ENCODE data around the gene BCL11A. TPM values are rescaled to one million over a fixed set of nuclear protein-coding genes. Genes with fewer than 3 reads are reported as not detected.
A peak's percentile ranks its signal among the peaks of the same experiment; 100 is the strongest.

The BCL11A gene
- total RNA-seq, 2 experiments from 2014 or later = 2.3 to 3.3 TPM

DNA sequence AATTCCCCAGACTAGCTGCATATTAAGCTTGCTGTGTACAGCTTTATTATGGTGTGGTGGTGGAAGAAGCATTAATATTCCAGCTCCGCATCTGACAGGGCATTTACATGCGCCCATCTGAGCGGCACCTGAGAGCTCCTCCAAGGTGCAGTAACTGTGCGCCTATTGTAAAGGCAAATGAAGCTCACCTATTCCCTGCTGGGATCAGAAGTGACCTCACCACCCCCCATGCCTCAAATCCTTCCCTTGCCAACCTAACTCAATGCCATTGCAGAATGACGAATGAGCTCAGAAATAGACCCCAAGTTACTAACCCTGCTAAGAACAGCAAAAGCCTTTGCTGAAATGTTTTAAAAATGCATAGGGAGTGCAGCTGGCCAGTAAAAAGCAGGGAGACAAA lies 14.3 kb downstream of the BCL11A start:
- H3K36me3 ChIP-seq (ENCODE audit: insufficient read depth, low read length) = no peaks in the 10 kb centered on the region
- peaks cover 2 to 43% of the 10 kb centered on the region in 2 experiments for H3K27me3 ChIP-seq (ENCODE audit: control insufficient read depth in 1 of 2, insufficient read depth in 2 of 2, low read length in 2 of 2)
- Mint-ChIP-seq H3K9me3 (no peaks in the 10 kb centered on the region), H3K27ac (no peak overlapping the region), H3K27me3 (peaks cover 48% of the 10 kb centered on the region), H3K4me3 (no peak overlapping the region), H3K4me1 (ENCODE audit: low read depth) (peaks cover 12% of the 10 kb centered on the region), H3K36me3 (ENCODE audit: low read depth) (no peaks in the 10 kb centered on the region)
- no peak overlapping the region for H3K4me3 ChIP-seq (ENCODE audit: low read length)
- H3K27ac ChIP-seq (ENCODE audit: low read depth in 1 of 2, low read length in 2 of 2) = no peak overlapping the region
- DNase-seq = no peak
- ChIA-PET CTCF (no interaction called here), POLR2A (interaction anchor here (1.4 kb wide), 1 partner anchor 11 kb away, joined by 5 read pairs; no protein-coding TSS in a partner anchor)
- TF ChIP-seq, protein P1, sequence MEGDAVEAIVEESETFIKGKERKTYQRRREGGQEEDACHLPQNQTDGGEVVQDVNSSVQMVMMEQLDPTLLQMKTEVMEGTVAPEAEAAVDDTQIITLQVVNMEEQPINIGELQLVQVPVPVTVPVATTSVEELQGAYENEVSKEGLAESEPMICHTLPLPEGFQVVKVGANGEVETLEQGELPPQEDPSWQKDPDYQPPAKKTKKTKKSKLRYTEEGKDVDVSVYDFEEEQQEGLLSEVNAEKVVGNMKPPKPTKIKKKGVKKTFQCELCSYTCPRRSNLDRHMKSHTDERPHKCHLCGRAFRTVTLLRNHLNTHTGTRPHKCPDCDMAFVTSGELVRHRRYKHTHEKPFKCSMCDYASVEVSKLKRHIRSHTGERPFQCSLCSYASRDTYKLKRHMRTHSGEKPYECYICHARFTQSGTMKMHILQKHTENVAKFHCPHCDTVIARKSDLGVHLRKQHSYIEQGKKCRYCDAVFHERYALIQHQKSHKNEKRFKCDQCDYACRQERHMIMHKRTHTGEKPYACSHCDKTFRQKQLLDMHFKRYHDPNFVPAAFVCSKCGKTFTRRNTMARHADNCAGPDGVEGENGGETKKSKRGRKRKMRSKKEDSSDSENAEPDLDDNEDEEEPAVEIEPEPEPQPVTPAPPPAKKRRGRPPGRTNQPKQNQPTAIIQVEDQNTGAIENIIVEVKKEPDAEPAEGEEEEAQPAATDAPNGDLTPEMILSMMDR (IDR thresholded peaks at IDR 0.05) = no peak
- H3K4me1 ChIP-seq (ENCODE audit: insufficient read depth, low read length) = no peaks in the 10 kb centered on the region
- intact Hi-C loops (cut with DNase I, micrococcal nuclease) = no loop called here
- no peak for ATAC-seq (ENCODE audit: poor library complexity)
- H3K9me3 ChIP-seq (ENCODE audit: control insufficient read depth in 1 of 2, insufficient read depth in 1 of 2, low read length in 2 of 2) = no peaks in the 10 kb centered on the region

DNA sequence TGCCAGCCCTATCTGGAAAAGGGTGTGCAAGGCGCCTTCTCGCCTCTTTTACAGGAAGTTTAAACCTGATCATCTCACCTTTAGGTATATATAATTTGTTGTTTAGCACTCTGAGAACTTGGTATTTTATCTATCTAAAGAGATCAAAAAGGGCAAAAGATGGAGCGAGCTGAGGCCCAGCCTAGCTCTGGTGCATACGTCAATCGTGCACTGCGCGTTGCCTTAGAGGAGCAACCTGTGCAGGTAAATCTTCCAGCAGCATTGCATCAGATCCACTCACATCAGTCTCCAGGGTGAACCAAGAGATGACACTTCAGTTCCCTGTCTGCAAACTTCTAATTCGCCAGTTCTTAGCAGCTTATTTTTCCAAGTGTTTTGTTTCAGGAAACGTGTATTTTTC lies 15.4 kb downstream of the BCL11A start:
- H3K4me3 Mint-ChIP-seq = no peak overlapping the region
- Histone ChIP-seq H3K4me1 (ENCODE audit: insufficient read depth, low read length) (no peaks in the 10 kb centered on the region), H3K9me3 (ENCODE audit: control insufficient read depth in 1 of 2, insufficient read depth in 1 of 2, low read length in 2 of 2) (no peaks in the 10 kb centered on the region), H3K27me3 (ENCODE audit: control insufficient read depth in 1 of 2, insufficient read depth in 2 of 2, low read length in 2 of 2) (peaks cover 2 to 39% of the 10 kb centered on the region in 2 experiments), H3K36me3 (ENCODE audit: insufficient read depth, low read length) (no peaks in the 10 kb centered on the region), H3K27ac (ENCODE audit: low read depth in 1 of 2, low read length in 2 of 2) (no peak overlapping the region), H3K4me3 (ENCODE audit: low read length) (no peak overlapping the region)
- H3K36me3 Mint-ChIP-seq (ENCODE audit: low read depth) = no peaks in the 10 kb centered on the region
- no peak overlapping the region for H3K27ac Mint-ChIP-seq
- TF ChIP-seq, protein P1 (IDR thresholded peaks at IDR 0.05) = no peak
- H3K9me3 Mint-ChIP-seq = no peaks in the 10 kb centered on the region
- ChIA-PET CTCF (no interaction called here), POLR2A (no interaction called here)
- intact Hi-C loops (cut with DNase I, micrococcal nuclease) = no loop called here
- H3K4me1 Mint-ChIP-seq (ENCODE audit: low read depth) = peaks cover 9% of the 10 kb centered on the region
- peaks cover 52% of the 10 kb centered on the region for H3K27me3 Mint-ChIP-seq
- no peak for ATAC-seq (ENCODE audit: poor library complexity)
- no peak for DNase-seq

DNA sequence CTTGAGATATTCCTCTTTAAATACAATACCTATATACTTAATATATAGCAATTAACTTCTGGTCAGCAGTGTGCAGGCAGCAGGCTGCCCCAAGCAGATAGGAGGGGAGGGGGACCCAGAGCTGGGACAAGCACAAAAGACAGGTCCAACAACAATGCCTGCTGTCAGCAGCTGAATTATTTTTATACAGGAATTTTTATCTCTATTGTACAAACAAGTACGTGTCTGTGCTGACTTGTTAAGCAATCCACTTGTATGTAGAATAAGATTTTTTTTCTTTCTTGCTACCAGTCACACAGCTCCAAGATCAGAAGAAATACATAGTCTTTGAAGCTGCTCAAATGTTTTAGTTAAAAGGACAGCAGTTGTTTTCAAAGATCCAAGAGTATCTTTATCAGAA lies 16.7 kb downstream of the BCL11A start:
- Mint-ChIP-seq H3K36me3 (ENCODE audit: low read depth) (no peaks in the 10 kb centered on the region), H3K4me3 (no peak overlapping the region), H3K4me1 (ENCODE audit: low read depth) (peaks cover 10% of the 10 kb centered on the region), H3K27ac (no peak overlapping the region), H3K9me3 (no peaks in the 10 kb centered on the region), H3K27me3 (peaks cover 58% of the 10 kb centered on the region)
- no peaks in the 10 kb centered on the region for H3K4me1 ChIP-seq (ENCODE audit: insufficient read depth, low read length)
- no peak for DNase-seq
- no peaks in the 10 kb centered on the region for H3K36me3 ChIP-seq (ENCODE audit: insufficient read depth, low read length)
- TF ChIP-seq, protein P1 (IDR thresholded peaks at IDR 0.05) = no peak
- ChIA-PET CTCF (no interaction called here), POLR2A (interaction anchor here (0.6 to 1.5 kb wide), 3 partner anchors 8 to 34 kb away, joined by 3 to 4 read pairs (median 3); no protein-coding TSS in a partner anchor)
- peak; percentile 44 for ATAC-seq (ENCODE audit: poor library complexity)
- H3K27ac ChIP-seq (ENCODE audit: low read depth in 1 of 2, low read length in 2 of 2) = no peak overlapping the region
- H3K4me3 ChIP-seq (ENCODE audit: low read length) = no peak overlapping the region
- no peaks in the 10 kb centered on the region for H3K9me3 ChIP-seq (ENCODE audit: control insufficient read depth in 1 of 2, insufficient read depth in 1 of 2, low read length in 2 of 2)
- peaks cover 2 to 36% of the 10 kb centered on the region in 2 experiments for H3K27me3 ChIP-seq (ENCODE audit: control insufficient read depth in 1 of 2, insufficient read depth in 2 of 2, low read length in 2 of 2)
- intact Hi-C loops (cut with DNase I, micrococcal nuclease) = no loop called here

Data from CD4-positive, alpha-beta T cell (primary cell).